ENCODE data around the gene HAP1.

HAP1 gene

DNA sequence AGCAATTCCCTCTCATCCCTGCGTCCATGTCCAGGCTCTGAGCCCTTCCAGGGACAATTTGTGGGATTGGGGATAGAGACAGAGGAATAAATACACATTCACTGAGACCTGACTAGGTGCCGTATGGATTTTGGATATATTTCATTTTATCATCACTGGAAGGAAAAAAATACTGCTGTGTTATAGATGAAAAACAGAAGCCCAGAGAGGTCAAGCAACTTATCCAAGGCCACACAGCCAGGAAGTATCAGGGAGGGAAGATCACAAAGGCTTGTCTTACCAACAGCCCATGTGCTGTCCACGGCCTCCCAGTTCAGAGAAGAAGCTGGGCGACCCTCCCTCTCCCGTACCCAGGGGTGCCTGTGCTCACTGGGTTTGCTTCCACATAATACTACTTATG lies 6.1 kb upstream of the HAP1 start:
- Histone ChIP-seq H3K27me3 (peaks cover 23% of the 10 kb centered on the region), H4K20me1 (no peaks in the 10 kb centered on the region), H3K36me3 (no peaks in the 10 kb centered on the region), H3K4me2 (peak overlapping the region; percentile 69), H3K4me1 (peaks cover 45% of the 10 kb centered on the region), H3K27ac (no peak overlapping the region), H3K4me3 (no peak overlapping the region), H3K9me3 (no peaks in the 10 kb centered on the region), H3K9ac (no peak overlapping the region; the same call in 1 of the 2 replicates)
- TF ChIP-seq Cebpa-rat (IDR thresholded peaks at IDR 0.05): no peak

DNA sequence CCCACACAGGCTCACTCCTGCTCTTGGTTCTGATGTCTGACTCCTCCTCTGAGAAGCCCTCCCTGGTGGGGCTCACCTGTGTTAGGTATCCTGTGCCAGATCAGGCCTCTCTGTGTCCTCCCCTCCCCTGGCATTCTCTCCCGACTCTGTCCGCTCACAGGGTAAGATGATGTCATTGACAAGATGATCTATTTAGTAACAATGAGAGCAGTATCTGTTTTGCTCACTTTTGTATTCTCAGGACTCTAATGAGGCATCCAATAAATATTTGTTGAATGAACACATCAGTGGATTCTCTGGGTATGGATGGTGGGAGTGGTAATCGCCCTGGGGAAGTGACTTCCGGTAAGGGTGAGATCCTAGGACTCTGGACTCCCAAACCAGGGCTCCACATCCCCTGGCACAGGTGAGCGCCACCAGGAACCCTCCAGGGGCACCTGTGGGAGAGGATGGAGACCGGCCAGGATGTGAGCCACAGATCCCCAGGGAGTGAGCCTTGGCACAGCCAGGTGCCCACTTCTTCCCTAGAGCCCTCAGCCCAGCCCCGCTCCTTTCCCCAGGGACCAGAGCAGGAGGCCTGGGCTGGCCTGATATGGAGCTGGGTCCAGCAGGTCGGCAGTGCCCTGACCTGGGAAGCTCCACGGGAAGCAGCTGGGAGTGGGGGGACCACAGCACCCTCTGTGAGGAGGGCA lies 5.4 kb upstream of the HAP1 start:
- no peak for TF ChIP-seq Cebpa-rat (IDR thresholded peaks at IDR 0.05)
- no peak overlapping the region for H3K4me3 ChIP-seq
- H3K4me1 ChIP-seq: peaks cover 51% of the 10 kb centered on the region
- H4K20me1 ChIP-seq: 0 out of 2 replicates have a peak, but pooled peaks cover 3% of the 10 kb centered on the region
- H3K9me3 ChIP-seq: no peaks in the 10 kb centered on the region
- H3K36me3 ChIP-seq: no peaks in the 10 kb centered on the region
- H3K27me3 ChIP-seq: peaks cover 30% of the 10 kb centered on the region
- no peak overlapping the region for H3K9ac ChIP-seq
- peak overlapping the region; percentile 69 for H3K4me2 ChIP-seq
- peak overlapping the region; percentile 55; the same call in 1 of the 2 replicates for H3K27ac ChIP-seq

DNA sequence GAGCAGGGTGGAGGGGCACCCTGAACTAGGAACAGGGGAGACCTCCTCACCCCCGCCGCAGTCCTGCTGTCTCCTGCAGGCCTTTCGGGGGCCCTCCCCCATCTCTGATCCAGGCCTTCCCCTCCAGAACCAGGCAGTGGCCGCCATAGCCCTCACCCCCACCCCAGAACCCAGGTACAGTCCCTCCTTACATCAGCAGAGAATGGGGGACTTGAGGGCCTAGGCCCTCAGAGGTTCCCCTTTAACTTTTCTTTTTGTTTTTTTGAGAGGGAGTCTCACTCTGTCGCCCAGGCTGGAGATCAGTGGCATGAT lies 4.3 kb upstream of the HAP1 start:
- H4K20me1 ChIP-seq: peaks cover 13% of the 10 kb centered on the region
- no peaks in the 10 kb centered on the region for H3K9me3 ChIP-seq
- peak overlapping the region; percentile 50 for H3K4me2 ChIP-seq
- H3K27me3 ChIP-seq: peaks cover 41% of the 10 kb centered on the region
- H3K27ac ChIP-seq: peak overlapping the region; percentile 69
- H3K9ac ChIP-seq: no peak overlapping the region
- H3K4me1 ChIP-seq: peaks cover 60% of the 10 kb centered on the region
- TF ChIP-seq Cebpa-rat (IDR thresholded peaks at IDR 0.05): no peak
- no peaks in the 10 kb centered on the region for H3K36me3 ChIP-seq
- no peak overlapping the region for H3K4me3 ChIP-seq

DNA sequence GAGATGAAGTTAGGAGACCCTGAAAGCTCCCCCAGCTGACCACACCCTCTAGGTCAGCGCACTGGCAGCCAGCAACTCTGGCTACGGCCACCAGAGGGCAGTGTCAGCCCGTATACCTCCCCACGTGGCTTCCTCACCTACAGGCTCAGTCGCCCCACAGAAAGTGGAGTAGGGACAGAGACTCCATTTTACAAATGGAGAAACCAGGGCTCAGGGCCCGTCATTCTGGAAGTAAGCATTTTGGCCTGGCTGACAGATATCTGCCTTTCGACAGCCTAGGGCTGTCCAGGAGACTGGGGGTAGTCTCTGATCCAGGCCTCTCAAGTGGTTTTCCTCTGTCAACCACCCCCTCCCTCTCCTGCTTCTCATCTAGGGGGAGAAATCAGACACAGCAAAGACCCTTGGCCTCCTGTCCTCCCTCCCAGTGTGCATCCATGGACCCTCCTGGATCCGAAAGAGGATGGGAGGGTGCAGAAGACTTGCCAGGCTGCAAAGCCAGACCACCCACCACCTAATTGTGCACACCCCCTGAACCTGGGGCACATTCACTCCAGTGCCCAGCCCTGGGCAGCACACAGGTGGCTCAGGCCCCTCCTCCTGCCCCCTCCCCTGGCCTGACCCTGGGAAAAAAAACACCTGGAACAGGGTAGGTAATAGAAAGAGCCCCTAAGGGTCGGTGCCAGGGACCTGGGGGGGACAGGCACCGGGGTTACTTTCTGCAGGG lies 3.8 kb upstream of the HAP1 start:
- Histone ChIP-seq H3K4me3 (no peak overlapping the region), H3K36me3 (no peaks in the 10 kb centered on the region), H3K9me3 (no peaks in the 10 kb centered on the region), H3K27ac (peak overlapping the region; percentile 69), H3K4me2 (peak overlapping the region; percentile 50), H3K4me1 (peaks cover 60% of the 10 kb centered on the region), H3K9ac (0 out of 2 replicates have a peak overlapping the region, but pooled peaks have one; percentile 53), H4K20me1 (peaks cover 13% of the 10 kb centered on the region), H3K27me3 (peaks cover 46% of the 10 kb centered on the region)
- TF ChIP-seq Cebpa-rat (IDR thresholded peaks at IDR 0.05): no peak

DNA sequence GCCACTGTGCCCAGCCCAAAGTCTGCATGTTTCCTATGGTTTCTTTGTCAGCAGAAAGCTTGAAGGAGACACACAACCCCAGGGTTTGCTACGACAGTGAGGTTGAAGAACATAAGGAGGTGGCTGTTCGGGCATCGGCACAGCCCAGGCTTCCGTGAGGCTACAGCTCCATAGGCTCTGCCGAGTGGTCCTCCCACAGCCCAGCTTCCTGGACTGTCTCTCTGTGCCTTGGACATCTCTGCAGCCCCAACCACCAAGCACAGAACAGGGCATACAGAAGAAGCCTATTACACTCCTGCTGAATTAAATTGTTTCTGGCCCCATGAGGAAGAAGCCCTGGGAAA lies 3.2 kb upstream of the HAP1 start:
- peaks cover 13% of the 10 kb centered on the region for H4K20me1 ChIP-seq
- no peaks in the 10 kb centered on the region for H3K9me3 ChIP-seq
- H3K4me3 ChIP-seq: no peak overlapping the region
- H3K27ac ChIP-seq: no peak overlapping the region
- no peak overlapping the region for H3K9ac ChIP-seq
- peak overlapping the region; percentile 58; the same call in 1 of the 2 replicates for H3K4me2 ChIP-seq
- peaks cover 60% of the 10 kb centered on the region for H3K4me1 ChIP-seq
- H3K36me3 ChIP-seq: no peaks in the 10 kb centered on the region
- no peak for TF ChIP-seq Cebpa-rat (IDR thresholded peaks at IDR 0.05)
- H3K27me3 ChIP-seq: peaks cover 52% of the 10 kb centered on the region

DNA sequence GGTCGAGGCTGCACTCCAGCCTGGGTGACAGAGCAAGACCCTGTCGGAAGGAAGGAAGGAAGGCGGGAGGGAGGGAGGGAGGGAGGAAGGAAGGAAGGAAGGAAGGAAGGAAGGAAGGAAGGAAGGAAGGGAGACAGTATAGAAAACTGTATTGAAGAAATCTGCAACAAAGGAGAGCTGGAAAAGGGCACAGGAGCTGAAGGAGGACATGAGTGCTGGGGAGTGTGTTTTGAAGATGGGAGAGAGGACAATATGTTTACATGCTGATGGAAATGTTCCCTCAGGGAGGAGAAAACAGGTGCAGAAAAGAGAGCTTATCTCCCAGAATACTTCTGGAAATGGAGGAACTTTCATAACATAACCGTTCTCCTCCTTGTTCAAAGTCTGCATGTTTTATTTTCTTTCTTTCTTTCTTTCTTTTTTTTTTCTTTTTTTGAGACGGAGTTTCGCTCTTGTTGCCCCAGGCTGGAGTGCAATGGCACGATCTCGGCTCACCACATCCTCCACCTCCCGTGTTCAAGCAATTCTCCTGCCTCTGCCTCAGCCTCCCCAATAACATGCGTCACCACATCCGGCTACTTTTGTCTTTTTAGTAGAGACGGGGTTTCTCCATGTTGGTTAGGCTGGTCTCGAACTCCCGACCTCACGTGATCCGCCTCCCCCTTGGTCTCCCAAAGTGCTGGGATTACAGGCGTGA lies 2.7 kb upstream of the HAP1 start:
- Histone ChIP-seq H3K9me3 (no peaks in the 10 kb centered on the region), H3K27me3 (peaks cover 57% of the 10 kb centered on the region), H3K4me1 (peaks cover 60% of the 10 kb centered on the region), H3K27ac (no peak overlapping the region), H3K4me2 (peak overlapping the region; percentile 58), H3K4me3 (no peak overlapping the region), H3K36me3 (no peaks in the 10 kb centered on the region), H3K9ac (no peak overlapping the region), H4K20me1 (peaks cover 13% of the 10 kb centered on the region)
- no peak for TF ChIP-seq Cebpa-rat (IDR thresholded peaks at IDR 0.05)

DNA sequence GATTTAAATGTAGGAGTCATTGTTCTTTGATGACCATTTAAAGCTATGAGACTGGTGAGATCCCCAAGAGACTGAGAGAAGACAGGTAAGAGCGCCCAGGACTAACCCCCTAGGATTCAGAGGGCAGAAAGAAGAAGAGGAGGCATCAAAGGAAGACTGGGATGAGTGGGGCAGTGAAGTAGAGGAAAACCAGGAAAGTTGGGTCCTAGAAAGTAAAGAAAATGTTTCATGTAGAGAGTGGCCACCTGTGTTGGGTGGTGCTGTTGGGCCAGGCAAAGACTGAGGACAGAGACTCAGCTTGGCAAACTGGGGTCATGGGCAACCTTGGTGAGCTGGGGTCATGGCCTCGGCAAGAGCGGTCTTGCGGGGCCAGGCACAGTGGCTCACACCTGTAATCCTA lies 1.3 kb upstream of the HAP1 start:
- H3K4me2 ChIP-seq: no peak overlapping the region
- H3K9me3 ChIP-seq: no peaks in the 10 kb centered on the region
- TF ChIP-seq Cebpa-rat (IDR thresholded peaks at IDR 0.05): no peak
- peaks cover 61% of the 10 kb centered on the region for H3K4me1 ChIP-seq
- peaks cover 13% of the 10 kb centered on the region for H4K20me1 ChIP-seq
- peaks cover 70% of the 10 kb centered on the region for H3K27me3 ChIP-seq
- H3K9ac ChIP-seq: no peak overlapping the region
- H3K27ac ChIP-seq: no peak overlapping the region
- H3K4me3 ChIP-seq: no peak overlapping the region
- no peaks in the 10 kb centered on the region for H3K36me3 ChIP-seq

DNA sequence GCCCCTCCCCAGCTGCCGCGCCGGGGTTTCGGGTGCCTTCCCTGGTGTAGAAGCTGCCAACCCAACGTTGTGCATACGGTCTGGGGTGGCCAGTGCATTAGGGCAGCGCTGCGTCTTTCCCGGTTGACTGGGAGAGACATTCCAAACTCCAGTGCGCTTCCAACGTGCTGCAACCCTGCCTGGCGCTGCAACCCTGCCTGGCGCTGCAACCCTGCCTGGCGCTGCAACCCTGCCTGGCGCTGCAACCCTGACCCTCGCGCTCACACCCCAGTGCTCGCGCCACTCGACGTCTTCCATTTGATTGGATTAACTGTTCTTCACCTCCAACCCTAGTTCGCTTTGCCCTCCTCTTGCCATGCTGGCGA lies 488 bp upstream of the HAP1 start:
- Histone ChIP-seq H3K36me3 (no peaks in the 10 kb centered on the region), H3K9me3 (no peaks in the 10 kb centered on the region), H3K27me3 (peaks cover 74% of the 10 kb centered on the region), H3K4me1 (peaks cover 61% of the 10 kb centered on the region), H3K9ac (peak overlapping the region; percentile 66; the same call in 1 of the 2 replicates), H3K4me3 (peak overlapping the region; percentile 61), H3K4me2 (peak overlapping the region; percentile 89), H3K27ac (no peak overlapping the region), H4K20me1 (peaks cover 13% of the 10 kb centered on the region)
- no peak for TF ChIP-seq Cebpa-rat (IDR thresholded peaks at IDR 0.05)

DNA sequence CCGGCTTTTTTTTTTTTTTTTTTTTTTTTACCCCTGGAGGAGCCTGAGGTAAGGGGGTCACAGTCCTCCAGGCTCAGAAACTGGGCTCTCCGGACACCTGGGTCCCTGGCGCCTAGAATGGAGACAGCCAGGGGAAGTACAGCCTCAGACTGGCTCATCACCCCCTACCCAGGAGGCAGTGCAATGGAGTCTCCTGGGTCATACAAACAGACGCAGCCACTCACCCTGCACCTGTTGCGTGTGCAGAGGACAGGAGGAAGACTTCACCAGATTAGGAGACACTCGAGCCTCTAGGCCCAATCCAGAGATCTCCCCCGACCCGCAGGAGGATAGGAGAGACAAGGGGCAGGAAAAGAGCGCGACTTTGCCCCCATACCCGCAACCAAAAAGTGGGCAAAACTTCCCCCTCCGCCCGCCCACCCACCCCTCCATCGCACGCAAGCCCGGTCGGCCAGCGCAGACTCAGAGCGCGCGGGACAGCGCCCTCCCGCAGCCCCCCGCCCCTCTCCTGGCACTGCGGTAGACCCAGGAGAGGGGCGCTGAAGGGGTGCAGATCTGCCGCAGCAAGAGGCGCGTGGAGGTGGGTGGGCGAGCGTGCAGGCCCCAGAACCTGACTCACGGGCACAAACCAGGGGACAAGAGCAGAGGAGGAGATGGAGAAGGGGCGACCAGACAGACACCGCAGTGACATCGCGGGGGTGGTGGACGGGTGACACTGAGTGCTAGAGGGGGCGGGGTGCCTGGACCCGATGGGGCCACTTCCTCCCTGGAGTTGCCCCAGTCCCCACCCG lies 900 bp downstream of the HAP1 start:
- no peak overlapping the region for H3K9ac ChIP-seq
- TF ChIP-seq Cebpa-rat (IDR thresholded peaks at IDR 0.05): no peak
- H3K9me3 ChIP-seq: no peaks in the 10 kb centered on the region
- no peak overlapping the region for H3K27ac ChIP-seq
- peak overlapping the region; percentile 61; the same call in 1 of the 2 replicates for H3K4me3 ChIP-seq
- H4K20me1 ChIP-seq: peaks cover 13% of the 10 kb centered on the region
- no peaks in the 10 kb centered on the region for H3K36me3 ChIP-seq
- peaks cover 57% of the 10 kb centered on the region for H3K4me1 ChIP-seq
- peak overlapping the region; percentile 89 for H3K4me2 ChIP-seq
- peaks cover 74% of the 10 kb centered on the region for H3K27me3 ChIP-seq
